ENCODE data around the gene SH3YL1. TPM values are rescaled to one million over a fixed set of nuclear protein-coding genes. Genes with fewer than 3 reads are reported as not detected.

The SH3YL1 gene
- polyA plus RNA-seq, 1 donor, result 38.7 TPM

GRCh38 chr2:223971-224760 lies 39.7 kb downstream of the SH3YL1 start:
- DNase-seq (ENCODE audit: low read depth), result no peak

DNA sequence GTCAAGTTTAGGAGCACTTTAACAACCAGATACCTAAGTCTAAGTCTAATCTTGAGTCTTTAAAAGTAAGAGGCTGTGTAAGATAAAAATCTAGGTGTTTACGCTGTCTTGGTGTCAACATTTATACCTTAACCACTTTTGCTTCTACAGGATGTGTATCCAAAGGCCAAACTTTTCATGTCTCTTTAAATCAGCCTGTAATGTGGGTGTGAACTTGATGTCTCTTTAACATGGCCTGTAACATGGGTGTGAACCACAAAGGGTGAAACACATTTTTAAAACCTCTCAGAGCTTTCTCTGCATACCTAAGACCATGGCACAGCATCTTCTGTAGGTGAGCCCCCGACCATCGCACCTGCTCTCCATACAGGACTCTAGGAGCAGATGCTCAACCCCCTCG lies 40.4 kb downstream of the SH3YL1 start:
- no peak for DNase-seq (ENCODE audit: low read depth)

DNA sequence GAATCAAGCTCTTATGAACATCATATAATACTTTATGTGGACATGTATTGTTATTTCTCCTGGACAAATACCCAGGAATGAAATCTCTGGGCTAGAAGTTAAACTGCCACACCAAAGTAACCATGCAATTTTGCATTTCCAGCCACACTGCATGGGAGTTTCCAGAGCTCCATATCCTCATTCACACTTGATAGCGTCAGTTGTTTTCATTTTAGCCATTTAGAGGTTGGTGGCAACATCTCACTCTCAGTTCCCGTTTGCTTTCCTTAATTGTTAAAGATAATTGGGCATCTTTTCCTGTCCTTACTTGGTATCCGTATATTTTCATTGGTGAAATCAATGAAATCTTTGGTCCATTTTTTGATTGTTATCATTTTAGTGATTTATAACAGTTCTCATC lies 47.8 kb downstream of the SH3YL1 start:
- DNase-seq (ENCODE audit: low read depth), result no peak

DNA sequence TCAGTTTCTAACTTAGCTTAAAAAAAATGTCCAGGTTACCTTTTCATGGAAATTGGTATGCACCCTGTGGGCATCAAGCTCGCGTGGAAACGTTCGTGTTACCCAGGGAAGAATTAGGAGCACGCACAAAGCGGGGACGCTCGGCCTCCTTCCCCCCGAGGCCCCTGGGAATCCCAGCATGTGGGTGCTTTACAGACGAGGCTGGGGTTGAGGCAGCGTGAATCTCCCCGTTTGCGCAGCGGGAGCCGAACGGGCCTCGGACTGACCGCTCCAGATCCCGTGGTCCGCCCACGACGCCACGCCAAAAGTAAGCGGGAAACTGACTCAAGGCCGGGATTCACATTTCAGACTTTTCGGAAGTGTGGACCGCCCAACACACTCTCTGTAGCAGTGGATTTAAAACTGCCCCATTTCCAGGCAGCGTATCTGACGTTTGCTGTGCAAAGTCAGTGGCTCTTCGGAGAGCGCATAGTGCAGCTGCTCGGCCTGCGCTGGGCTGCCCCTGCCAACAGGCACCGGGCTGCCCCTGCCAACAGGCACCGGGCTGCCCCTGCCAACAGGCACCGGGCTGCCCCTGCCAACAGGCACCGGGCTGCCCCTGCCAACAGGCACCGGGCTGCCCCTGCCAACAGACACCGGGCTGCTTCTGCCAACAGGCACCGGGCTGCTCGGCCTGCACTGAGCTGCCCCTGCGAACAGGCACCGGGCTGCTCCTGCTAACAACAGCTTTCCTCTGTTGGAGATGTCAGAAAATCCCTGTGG lies 49.7 kb downstream of the SH3YL1 start:
- no peak for DNase-seq (ENCODE audit: low read depth)

GRCh38 chr2:211486-212184 lies 52.2 kb downstream of the SH3YL1 start:
- DNase-seq (ENCODE audit: low read depth), result no peak

GRCh38 chr2:210660-211059 lies 53.2 kb downstream of the SH3YL1 start:
- DNase-seq (ENCODE audit: low read depth), result no peak

DNA sequence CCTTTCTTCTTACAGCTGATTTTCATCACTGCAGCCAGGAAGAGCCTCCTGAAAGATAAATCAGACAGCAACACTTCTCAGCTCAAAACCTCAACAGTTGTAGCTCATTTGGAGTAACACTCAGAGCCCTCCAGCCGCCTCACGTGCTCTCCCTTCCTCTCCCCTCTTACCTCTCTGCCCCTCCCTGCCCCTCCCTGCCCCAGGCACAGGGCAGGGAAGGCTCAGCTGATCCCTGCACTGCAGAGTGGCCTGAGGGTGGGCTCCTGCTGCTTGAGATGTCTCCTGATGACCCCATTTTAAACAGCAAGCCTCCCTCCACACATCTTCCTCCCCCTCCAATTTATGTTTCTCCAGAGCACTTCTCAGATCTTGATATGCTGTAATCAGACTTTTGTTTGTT lies 54.4 kb downstream of the SH3YL1 start:
- no peak for DNase-seq (ENCODE audit: low read depth)

- no peak for DNase-seq (ENCODE audit: low read depth)
These were observed 55.5 kb downstream of the SH3YL1 start for GRCh38 chr2:208335-208734.

GRCh38 chr2:203984-204383 lies 59.8 kb downstream of the SH3YL1 start:
- DNase-seq (ENCODE audit: low read depth), result no peak

GRCh38 chr2:203401-203800 lies 60.4 kb downstream of the SH3YL1 start:
- no peak for DNase-seq (ENCODE audit: low read depth)

GRCh38 chr2:202945-203344 lies 60.9 kb downstream of the SH3YL1 start:
- DNase-seq (ENCODE audit: low read depth), result no peak

DNA sequence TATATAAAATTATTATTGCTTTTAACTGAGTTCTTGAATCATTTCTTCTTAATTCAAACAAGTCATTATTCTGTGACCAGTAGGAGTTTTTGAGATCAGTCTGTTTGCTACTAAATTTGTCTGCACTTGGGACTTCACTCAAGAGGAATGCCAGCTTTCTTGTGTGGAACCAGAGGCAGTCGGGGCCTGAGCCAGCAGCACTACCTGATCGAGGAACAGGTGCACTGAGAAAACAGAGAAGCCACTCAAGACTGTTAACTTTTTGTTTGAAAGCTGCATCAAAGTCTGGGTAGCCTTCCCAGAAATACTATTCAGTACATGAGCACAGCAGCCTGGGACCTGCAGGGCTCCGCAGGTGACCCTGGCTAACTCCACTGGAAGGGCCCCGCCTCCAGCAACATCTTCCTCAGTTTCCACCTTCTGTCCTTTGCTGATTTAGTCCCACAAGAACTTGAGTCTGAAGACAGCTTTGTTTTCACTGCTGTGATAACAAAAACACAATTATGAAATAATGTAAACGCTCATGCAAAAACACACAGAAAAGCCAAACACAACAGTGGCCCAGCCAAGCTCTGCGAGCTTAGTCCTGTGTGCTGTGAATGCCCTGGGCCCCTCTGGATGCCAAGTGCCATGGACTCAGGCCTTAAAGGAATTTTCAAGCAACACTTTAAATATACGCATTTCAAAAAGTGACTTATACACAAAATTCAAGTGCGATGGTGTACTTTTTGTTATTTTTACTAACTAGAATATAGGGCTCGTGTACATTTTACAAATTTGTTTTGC lies 62.0 kb downstream of the SH3YL1 start:
- no peak for DNase-seq (ENCODE audit: low read depth)

DNA sequence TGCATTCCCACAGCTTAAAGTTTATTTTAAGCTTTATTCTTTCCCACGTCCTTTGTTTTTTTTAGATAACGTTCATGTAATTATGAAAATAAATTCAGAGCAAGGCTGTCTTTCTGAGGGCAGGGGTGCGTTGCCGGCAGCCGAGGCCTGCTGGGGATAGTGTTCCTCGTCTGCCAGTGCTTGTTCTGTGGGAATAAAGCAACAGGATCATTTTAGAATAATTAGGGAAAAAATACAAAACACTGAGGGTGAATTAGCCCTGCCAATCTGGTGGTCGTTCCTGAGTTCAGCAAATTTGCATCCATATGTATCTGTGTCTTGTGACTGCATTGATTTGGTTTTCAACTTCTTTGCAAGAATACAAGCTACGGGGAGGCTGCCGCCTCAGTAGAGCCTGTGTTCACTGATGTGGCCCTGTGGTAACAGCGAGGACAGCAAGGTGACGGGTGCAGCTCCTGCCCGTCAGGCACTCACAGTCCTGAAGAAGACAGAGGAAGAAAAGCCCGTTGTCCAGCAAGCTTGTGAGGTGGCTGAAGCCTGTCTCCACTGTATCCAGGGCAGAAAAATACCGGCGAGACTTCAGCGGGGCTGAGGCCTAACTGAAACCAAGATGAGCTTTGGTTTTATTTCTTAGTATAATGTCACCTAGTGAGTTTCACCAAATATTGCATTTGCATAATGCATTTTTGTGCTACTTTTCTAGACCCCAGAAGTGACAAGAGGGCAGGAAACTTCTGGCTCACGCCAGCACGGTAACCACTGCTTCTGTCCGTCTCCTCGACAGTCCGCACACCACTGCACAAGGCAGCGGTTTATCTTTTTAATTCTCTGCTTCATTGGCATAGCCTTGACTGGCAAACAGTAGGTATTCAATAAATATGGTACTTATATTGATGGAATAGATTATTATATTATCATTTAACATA lies 64.5 kb downstream of the SH3YL1 start:
- no peak for DNase-seq (ENCODE audit: low read depth)

DNA sequence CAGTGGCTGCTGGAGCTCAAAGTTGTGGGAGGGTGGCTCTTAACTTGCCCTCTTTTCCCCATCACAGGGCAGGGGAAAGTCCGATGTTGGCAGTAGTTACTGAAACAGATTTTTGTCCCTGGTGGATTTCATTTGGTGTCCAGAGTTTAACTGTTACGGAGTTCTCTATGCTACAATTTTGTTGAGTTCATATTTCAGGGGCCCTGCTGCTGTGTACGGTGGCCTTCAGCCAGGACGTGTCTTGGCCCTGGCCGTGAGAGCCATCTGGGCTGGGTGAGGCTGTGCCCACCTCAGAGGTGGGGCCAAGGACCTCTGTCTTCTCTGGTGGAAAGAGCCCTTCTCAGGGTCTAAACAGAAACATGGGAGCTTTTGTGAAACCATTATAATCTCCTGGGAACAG lies 67.4 kb downstream of the SH3YL1 start:
- DNase-seq (ENCODE audit: low read depth), result no peak

DNA sequence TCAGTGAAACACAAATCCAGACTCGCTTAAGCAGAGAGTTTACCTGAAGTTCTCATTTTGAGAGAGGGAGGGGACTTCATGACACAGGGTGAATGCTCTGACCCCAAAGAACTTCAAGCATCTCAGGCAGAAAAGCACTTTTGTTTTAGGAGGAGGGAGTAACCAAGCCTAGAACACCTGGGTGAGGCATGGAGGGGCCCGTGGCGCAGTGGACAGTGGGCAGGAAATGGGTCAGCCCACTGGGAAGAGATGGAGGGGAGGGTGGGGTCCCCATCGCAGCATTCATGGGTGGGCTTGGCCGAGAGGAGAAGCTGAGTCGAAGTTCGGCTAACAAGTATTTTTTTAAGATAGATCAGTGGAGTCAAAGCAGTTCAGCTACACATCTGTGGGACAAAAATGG lies 67.9 kb downstream of the SH3YL1 start:
- no peak for DNase-seq (ENCODE audit: low read depth)

DNA sequence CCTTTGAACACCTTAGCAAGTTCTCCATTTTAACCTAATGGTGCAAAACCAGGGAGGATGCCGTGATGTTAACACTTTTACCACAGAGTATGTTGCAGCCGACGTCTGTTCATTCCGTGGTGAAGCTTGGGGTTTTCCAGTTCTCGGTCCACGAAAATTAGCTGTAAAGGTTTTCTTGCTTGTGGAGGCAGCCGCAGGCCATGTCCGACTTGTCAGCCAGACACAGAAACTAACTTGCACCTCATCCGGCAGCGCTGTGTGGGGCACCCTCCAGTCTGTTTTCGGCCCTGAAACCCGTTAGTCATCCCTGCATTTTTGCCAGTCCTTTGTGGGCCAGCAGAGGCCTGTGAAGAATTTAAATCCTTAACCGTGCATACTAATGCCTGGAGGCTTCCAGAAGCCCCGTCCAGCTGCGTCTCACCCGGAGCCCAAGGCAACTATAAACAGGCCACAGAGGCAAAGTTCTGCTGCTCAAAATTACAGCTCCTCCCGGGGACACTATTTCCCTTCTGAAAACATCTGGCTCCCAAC lies 70.6 kb downstream of the SH3YL1 start:
- DNase-seq (ENCODE audit: low read depth), result no peak

DNA sequence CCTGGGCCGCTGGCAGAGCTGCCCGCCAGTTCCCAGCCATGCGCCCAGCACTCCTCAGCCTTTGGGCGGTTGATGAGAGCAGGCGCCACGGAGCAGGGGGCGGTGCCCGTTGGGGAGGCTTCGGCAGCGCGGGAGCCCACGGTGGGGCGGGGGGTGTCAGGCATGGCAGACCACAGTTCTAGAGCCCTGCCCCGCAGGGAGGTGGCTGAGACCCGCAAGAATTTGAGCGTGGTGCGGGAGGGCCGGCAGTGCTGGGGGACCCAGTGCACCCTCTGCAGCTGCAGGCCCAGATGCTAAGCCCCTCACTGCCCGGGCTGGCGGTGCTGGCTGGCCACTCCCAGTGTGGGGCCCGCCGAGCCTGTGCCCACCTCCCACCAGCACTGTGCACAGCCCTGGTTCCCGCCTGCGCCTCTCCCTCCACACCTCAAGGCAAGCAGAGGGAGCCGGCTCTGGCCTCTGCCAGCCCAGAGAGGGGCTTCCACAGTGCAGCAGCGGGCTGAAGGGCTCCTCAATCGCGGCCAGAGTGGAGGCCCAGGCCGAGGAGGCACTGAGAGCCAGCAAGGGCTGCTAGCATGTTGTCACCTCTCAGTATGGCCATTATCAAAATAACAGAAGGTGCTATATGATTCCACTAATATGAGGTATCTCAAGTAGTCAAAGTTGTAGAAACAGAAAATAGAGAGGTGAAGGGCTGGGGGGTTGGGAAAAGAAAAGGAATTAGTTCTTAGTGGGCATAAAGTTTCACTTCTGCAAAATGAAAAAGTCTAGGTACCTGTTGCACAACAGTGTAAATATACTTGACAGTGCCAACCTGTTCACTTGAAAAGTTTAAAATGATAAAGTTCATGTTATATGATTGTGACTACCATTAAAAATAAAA lies 72.3 kb downstream of the SH3YL1 start:
- DNase-seq (ENCODE audit: low read depth), result no peak

DNA sequence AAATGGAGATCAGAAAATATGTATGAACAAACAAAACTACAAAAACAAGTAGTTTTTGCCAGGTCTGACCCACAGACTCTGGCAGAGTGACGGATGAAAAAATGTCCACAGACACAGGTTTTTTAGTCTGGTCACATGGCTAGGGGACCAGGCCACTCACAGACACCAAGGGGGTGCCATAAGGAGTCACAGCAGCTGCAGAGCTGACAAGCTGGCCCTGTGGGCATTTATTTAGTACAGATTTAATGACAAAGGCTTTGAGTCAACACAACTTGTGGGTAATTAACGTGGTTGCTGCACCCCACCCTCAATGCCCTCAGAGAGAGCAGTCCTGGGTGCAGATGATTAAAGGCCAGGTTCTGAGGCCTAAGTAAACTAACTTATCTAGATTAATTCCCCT lies 76.0 kb downstream of the SH3YL1 start:
- no peak for DNase-seq (ENCODE audit: low read depth)

GRCh38 chr2:185221-185620 lies 78.6 kb downstream of the SH3YL1 start:
- no peak for DNase-seq (ENCODE audit: low read depth)

Data from forelimb muscle (tissue), 1 donor.